Prostate gland (tissue), 2 donors: ENCODE results near the gene SLC43A3.
"Not testable (repeated sequence)": the region's sequence is repeated elsewhere in the genome, so short reads cannot be mapped to it uniquely, and the experiment has no call there.

Experiments
- CTCF ChIP-seq, 4 experiments: fragments of 200-600 bp in 2 of 4; fragments of 450-650 bp in 2 of 4; sonication (generic) in 2 of 4; IDR thresholded peaks; 1 replicate in 3 of 4; 2 replicates in 1 of 4; pipeline ENCODE4 v1.5.1; 2016 to 2019; ENCODE audit warnings: antibody characterized with exemption in 4 of 4, mild to moderate bottlenecking in 2 of 4, moderate library complexity in 2 of 4
- POLR2A ChIP-seq: fragments of 450-650 bp; IDR thresholded peaks from one replicate; pipeline ENCODE4 v1.6.1; 2016; ENCODE audit warnings: antibody characterized with exemption, mild to moderate bottlenecking
- POLR2AphosphoS5 ChIP-seq: sonication (generic); formaldehyde crosslinking; IDR thresholded peaks from one replicate; pipeline ENCODE4 v1.6.1; 2017; ENCODE audit warnings: antibody characterized with exemption

GRCh38 chr11:57445122-57445394 is 18.1 kb upstream of the SLC43A3 start:
- not testable (repeated sequence) for TF ChIP-seq POLR2A; CTCF (IDR thresholded peaks at IDR 0.05); POLR2AphosphoS5
